ENCODE results near the gene LUC7L3.

GRCh38 chr17:50758524-50758923 is 39.1 kb downstream of the LUC7L3 start:
- TF ChIP-seq CTCF (IDR thresholded peaks at IDR 0.05) (no peak), ZFX (IDR thresholded peaks at IDR 0.05; ENCODE audit: borderline replicate concordance) (no peak)
